GM19193 (cell line): Measurements from ENCODE around the gene KLLN.

Source experiments
- POLR2A ChIP-seq: IDR thresholded peaks from 4 replicates; pipeline ENCODE4 v1.6.1; 2011; ENCODE audit not compliant: insufficient read depth, insufficient read length; ENCODE audit errors: extremely low read depth

KLLN gene

DNA sequence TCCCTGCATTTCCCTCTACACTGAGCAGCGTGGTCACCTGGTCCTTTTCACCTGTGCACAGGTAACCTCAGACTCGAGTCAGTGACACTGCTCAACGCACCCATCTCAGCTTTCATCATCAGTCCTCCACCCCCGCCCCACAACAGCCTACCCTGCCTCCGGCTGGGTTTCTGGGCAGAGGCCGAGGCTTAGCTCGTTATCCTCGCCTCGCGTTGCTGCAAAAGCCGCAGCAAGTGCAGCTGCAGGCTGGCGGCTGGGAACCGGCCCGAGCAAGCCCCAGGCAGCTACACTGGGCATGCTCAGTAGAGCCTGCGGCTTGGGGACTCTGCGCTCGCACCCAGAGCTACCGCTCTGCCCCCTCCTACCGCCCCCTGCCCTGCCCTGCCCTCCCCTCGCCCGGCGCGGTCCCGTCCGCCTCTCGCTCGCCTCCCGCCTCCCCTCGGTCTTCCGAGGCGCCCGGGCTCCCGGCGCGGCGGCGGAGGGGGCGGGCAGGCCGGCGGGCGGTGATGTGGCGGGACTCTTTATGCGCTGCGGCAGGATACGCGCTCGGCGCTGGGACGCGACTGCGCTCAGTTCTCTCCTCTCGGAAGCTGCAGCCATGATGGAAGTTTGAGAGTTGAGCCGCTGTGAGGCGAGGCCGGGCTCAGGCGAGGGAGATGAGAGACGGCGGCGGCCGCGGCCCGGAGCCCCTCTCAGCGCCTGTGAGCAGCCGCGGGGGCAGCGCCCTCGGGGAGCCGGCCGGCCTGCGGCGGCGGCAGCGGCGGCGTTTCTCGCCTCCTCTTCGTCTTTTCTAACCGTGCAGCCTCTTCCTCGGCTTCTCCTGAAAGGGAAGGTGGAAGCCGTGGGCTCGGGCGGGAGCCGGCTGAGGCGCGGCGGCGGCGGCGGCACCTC lies at the start of gene KLLN, which contains the start of gene PTEN:
Gene KLLN, minus strand, starts transcription at position 481 of the 891 bp plus-strand sequence. CDS start 1,046 bp downstream, outside the sequence.
Gene PTEN, plus strand, starts transcription at position 573 of the 891 bp plus-strand sequence. CDS start 845 bp downstream, outside the sequence.
- TF ChIP-seq POLR2A = peak; percentile 86

GRCh38 chr10:87896216-87896615 lies 32.9 kb upstream of the KLLN start:
- TF ChIP-seq POLR2A = no peak

- no peak for TF ChIP-seq POLR2A
Observed at GRCh38 chr10:87895430-87895829, 32.1 kb upstream of the KLLN start.

DNA sequence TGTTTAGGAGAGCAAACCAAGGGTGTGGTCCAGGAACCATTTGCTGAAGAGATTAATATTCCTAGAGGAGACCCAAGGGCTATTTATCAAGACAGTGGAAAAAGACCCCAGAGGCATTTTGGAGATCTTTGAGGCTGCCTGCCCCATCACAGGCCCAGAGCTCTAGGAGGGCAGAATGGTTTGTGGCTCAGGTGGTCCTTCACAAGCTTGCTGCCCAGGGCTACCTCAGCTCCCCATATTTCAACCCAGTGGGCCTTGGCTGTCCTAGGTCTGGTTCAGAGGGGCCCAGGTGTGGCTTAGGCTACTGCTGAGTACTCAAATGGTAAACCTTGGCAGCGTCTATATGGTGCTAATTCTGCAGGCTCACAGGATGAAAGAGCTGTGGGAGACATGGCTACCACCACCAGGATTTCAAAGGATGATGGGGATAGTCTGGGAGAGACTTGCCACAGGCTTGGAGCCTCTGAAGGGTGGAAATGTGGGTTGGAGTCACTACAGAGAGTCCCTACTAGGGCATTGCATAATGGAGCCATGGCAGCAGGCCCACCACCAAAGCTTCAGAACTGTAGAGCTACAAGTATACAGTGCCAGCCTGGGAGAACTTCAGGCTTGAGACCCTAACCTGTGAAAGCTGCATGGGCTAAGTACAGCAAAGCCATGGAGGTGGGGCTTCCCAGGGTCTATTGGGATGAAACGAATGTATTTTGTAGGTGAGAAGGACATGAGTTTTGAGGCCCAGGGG lies 24.4 kb upstream of the KLLN start:
- TF ChIP-seq POLR2A = peak; percentile 33

DNA sequence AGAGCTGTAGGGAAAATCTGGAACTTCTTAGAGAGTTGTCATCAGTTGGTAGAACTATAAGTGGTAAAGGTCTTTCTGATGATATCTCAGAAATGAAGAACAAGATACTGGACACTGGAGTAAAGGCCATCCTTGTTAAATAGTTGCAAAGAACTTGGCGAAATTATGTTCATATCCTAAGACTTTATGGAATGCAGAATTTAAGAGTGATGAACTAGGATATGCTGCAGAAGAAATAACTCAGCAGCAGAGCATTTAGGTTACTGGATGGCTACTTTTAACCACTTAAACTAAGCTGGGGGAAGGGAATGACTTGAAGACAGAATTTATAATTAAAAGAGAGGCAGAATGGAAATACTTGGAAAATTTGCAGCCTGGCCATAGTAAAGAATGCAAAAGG lies 23.8 kb upstream of the KLLN start:
- no peak for TF ChIP-seq POLR2A

DNA sequence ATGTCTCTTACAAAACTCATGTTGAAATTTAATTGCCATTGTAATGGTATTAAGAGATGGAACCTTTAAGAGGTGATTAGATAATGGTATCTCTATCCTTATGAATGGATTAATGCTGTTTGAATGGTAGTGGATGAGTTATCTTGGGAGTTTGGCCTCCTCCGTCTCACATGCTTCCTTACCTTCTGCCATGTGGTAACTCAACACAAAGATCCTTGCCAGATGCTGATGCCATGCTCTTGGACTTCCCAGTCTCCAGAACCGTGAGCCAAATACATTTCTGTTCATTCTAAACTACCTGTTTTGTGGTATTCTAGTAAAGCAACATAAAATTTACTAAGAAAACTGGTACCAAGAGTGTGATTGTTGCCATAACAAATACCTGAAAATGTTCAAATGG lies 23.3 kb upstream of the KLLN start:
- no peak for TF ChIP-seq POLR2A

DNA sequence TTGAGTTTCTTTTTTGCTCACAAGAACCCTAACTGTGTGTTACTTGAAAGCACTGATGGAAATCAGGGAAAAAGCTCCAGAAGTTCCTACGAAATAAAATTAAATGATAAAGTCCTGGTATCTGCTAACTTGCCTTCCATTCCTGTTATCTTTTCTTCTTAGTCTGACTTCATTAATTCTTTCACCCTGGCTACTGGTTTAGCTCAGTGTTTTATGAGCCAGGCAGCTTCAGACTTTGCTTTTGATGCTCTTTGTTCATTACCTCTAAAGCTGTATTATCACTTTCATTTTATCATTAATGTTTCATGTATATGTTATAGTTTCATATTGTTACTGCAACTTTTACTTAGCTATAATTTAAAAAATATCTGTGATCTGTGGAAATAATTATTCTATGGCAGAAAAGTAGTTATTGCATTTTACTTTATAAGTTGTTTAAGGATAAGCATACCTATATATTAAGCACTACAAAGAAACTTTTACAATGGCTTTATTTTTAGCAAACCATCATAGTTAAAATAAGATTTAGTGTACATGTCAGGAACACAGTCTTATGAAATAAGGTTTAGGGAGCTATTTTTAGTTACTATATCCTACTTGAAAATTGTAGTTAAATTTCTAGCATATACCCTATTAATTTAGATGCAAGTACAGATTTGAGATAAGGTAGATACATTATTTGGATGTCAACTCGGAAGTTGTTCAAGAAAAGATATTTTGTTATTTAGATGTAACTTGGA lies 19.4 kb upstream of the KLLN start:
- no peak for TF ChIP-seq POLR2A

- TF ChIP-seq POLR2A = no peak
Observed at GRCh38 chr10:87880336-87880735, 17.0 kb upstream of the KLLN start.

GRCh38 chr10:87878664-87879459 lies 15.5 kb upstream of the KLLN start:
- no peak for TF ChIP-seq POLR2A

DNA sequence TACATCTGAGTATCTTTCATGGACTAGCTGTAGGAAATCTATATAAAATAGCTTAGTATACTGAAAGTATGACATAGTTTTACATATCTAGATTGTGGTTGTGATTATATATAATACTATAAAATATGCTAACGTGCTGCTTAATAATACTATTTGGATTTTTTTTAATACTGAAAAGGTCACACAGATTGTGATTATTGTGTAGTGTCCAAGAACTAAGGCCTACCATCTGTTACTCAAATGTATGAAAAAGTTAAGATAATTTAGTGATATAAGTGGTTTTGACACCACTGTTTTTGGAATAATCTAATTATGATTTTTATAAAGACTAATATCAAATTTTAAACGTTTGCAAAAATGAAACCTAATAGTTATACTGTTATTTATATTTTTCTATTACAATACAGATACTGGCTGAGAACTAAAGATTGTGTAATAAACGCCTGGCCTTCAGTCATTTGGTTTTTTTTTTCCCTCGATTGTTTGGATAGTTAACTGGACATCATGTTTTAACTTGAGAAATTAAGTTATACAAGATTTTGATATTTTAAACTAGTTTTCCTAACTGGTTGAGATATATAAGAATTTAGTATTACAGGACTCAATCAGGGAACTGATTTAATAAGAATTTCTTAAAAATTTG lies 12.7 kb upstream of the KLLN start:
- TF ChIP-seq POLR2A = no peak

DNA sequence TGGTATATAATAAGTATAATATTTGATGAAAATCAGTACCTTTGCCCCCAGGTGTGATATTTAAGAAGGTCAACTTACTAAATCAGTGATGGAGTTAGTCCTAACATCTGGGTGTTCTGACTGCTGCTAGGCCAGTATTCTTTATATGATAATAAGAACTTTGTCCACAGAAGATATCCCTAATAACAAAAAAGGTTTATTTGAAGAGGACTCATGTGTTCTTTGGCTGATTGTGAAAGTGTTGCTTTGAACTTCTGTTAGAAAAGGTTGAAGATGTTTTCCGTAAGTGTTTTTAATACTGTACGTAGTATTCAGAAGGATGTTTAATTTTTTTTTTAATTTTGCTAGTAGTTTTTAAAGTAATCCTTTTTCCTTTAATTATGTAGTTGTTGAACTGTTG lies 10.3 kb upstream of the KLLN start:
- no peak for TF ChIP-seq POLR2A

DNA sequence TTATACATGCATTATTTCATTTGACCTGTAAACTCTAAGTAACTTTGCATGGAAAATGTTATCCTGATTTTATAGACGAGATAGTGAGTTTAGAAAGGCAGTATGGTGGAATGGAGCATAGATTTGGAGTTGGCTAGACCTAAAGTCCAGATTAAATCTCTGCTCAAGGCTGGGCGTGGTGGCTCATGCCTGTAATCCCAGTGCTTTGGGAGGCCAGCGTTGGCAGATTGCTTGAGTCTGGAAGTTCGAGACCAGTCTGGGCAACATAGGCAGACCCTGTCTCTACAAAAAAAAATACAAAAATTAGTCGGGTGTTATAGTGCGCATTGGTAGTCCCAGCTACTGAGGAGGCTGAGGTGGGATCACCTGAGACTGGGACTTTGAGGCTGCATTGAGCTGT lies 9.5 kb upstream of the KLLN start:
- TF ChIP-seq POLR2A = no peak

GRCh38 chr10:87869773-87870551 lies 6.6 kb upstream of the KLLN start:
- TF ChIP-seq POLR2A = no peak

DNA sequence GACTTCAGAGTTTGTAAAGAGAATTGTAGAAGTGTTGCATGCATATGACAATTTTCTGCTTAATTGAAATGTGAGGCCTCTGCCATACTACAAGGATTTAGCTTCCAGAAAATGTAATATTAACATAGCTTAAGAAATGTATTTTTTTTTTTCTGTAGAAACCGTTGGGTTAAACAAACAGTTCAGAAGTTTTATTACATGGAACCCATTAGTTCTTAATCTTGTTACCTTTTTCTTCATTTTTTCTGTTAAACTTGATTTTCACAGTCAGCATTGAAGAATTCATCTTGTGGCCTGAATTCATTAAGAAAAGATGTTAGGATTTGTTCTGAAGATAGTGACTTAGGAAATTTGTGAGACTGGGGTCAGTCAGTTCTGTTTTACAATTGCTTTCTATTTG lies 4.9 kb upstream of the KLLN start:
- TF ChIP-seq POLR2A = no peak

- TF ChIP-seq POLR2A = no peak
Observed at GRCh38 chr10:87867453-87867852, 4.1 kb upstream of the KLLN start.
